Anterior cingulate cortex (tissue), 58 donors: ENCODE results near the gene TMCC1.
"Not testable (repeated sequence)": the region's sequence is repeated elsewhere in the genome, so short reads cannot be mapped to it uniquely, and the experiment has no call there.

Source experiments
- DNase-seq, 58 donors: peaks; one replicate each; lab custom pipeline; 2025; lab: John Stamatoyannopoulos, UW

TMCC1 gene

DNA sequence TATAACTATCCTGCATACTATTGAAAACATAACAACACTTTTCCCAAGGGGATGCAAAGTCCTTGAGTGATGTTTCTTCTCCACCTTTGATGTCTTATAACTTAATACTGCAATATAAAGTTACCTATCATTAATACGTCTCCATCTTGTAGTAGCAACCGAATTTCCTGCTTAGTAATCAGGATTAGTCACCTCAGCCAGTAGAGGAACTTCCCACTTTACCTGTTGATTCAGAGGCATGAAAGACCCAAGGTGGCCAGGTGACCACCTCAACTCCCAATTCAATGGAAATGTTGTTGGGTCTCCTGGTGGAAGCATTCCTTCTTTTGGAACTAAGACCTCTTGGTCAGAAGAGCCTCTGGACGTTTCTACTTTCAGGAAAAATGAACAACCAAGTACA is 3.5 kb upstream of the TMCC1 start:
- DNase-seq = no peak

DNA sequence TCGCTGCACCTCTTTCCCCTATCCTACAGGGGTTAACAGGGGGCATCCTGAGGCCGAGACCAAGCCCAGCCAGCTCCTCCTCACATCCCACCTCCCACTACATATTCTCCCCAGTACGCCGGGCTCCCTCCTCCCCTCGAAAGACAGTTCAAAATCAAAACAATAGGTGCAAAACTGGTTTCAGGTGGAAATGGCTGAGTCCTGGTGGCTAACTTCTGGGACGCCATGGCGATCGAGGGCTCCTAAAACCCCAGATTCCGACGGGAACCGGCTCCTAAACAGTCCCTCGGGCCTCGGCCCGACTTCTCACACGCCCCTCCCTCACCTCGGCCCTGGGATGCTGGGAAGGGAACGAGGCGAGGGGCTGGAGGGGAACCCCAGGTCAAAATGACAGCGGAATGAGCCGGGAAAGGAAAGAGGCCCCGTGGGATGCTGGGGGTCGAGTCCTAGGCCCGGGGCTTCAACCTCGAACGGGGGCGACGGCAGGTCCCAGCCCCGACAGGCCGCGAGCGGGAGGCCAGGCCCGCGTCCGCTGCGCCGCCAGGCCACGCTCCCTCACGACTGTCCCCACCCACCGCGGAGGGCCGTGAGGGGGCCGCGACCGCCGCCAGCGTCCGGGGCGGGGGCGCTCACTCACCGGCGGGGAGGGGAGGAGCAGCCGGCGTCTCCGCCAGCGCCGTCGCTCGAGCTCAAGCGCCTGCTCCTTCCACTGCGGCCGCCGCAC is 492 bp downstream of the TMCC1 start:
- DNase-seq = peak in 41 of 58 donors; percentile 23 to 87 (median 61)

DNA sequence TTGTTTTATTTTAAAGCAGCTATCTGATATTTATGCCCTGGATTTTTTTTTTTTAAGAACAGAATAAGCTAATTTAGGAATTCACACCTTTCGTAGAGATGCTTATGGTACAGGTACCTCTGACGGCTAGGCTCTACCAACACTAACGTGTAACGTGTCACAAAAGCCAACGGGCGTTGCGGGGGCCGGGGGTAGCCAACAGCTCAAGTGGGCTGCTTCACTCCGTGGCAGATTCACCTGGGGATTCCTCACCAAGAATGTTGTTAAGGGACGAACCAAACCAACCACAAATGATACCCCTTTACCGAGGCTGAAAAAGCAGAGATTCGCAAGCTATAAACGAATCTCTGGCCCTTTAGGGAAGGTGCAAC is 1.0 kb downstream of the TMCC1 start:
- DNase-seq = peak in 3 of 58 donors; percentile 7 to 37 (median 33)

DNA sequence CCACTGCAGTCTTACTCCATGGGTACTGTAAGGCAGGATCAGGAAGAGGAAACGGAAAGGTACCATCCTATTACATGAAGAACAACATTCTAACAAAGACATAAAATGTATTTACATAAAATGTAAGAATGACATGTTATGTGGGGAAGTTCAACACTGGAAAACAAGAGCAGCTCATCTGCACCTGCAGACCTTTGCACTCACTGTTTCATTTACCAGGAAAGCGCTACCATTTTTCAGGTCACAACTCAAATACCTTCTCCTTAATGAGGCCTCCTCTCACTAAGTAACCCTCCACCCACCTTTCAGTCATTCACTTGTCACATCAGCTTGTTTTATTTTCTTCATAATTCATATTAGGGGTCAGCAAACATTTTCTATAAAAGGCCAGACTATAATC is 2.6 kb downstream of the TMCC1 start:
- no peak for DNase-seq

DNA sequence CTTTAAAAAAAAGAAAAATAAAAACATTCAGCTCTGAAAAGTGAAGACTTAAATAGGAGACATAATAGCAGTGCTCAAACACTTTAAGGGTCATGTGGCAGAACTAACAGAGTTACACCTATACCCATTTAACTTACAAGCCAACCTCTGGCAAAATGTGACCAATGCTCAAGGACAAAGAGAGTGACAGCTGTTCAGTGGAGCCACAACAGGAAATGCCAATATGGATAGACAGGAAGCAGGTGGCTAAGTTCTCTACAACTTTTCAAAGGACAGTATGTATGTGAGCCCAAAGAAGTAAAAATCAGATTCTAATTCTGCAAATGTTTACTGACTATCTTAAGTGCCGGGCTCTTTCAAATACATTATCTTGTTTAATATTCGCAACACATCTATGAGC is 3.4 kb downstream of the TMCC1 start:
- DNase-seq = no peak

DNA sequence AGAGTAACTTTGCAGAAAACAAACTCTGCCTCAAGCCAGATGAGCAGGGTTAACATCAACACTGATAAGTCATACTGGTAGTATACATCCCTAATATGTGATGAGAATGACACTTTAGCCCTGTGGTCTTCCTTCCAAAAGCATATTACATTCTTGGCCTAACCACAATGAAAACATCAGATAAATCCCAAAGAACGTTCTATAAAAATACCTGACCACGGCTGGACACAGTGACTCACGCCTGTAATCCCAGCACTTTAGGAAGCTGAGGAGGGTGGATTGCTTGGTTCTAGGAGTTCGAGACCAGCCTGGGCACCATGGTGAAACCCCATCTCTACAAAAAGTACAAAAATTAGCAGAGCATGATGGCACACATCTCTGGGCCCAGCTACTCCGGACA is 4.7 kb downstream of the TMCC1 start:
- DNase-seq = no peak

DNA sequence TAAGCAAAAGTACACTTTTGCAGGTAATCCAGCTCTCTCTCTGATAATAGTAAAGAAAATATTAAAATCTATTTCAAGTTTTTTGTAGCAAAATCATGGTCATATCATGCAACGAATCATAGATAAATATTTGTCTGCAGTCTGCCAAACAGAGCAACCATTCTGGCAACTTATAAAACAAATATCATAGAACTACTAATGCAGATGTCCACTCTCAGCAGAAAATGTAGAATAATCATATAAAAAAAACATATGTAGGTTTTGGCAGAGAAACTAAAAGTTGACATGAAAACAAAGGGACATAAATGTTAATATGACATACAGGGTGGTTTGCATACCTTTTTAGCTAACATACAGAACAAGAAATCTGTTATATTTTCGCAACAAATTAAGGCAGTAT is 12.2 kb downstream of the TMCC1 start:
- DNase-seq = no peak

DNA sequence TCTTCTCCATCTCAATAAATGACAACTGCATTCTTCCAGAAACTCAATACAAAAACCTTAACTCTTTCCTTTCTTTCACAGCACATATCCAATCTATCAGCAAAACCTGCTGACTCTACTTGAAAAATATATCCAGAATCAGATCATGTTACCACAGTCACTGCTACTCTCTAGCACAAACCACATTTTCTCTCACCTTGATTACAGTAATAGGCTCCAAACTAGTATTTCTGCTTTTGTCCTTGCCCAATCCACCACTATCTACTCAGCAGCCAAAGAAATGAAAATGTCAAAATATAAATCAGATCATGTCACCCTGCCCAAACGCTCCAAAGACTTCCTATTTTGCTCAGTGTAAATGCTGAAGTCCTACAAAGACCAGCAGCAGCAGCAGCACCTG is 15.2 kb downstream of the TMCC1 start:
- DNase-seq = no peak

DNA sequence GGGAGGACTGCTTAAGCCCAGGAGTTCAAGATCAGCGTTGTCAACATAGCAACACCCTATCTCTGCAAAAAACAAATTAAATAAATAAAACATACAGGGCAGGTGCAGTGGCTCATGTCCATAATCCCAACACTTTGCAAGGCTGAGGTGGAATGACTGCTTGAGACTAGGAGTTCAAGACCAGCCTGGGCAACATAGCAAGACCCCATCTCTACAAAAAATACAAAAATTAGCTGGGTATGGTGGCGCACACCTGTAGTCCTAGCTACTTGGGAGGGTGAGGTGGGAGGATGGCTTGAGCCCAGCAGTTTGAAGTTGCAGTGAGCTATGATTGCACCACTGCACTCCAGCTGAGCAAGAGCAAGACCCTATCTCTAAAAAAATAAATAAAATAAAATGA is 19.0 kb downstream of the TMCC1 start:
- DNase-seq = not testable (repeated sequence)

DNA sequence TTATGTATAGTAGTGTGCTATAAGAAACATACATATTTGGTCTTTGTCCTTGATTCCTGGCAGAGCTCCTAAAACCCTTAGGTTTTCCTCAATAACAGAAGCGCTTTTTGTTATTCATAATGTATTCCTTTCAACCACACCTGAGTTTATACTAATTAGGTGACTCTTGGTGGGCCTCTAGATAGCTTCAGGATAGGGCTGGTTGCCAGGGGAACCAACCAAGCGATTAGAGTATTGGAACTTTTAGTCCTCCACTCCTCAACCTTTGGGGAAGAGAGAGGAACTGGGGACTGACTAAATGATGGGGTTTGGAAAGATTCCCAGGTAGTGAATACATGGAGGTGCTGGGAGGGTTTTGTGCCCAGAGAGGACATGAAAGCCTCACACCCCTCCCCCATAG is 24.6 kb downstream of the TMCC1 start:
- no peak for DNase-seq

DNA sequence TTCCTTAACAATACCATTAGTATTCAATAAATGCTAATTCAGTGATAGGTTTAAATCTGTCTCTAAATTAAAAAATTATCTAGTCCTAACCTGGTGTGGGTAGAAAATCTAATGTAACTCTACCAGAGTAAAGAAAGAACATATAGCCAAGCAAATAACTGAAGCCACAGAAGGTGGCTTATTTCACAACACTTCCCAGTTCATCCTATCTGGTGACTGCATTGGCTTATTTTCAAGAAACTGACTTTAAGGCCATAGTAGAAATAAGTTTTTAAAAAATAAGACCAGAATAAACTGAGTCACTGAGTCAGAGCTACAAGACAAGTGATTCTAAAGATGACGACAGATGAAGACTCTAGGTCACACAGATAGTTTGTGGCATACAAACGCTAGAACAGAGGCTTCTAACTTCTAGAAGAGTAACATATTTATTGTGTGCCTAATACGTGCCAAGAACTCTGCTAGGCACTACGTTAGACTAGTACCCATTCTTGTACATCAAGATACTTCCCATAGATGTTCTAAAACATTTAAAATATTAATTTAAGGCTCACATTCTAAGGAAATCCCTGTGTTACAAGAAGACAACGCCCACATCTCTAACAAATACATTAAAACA is 25.9 kb downstream of the TMCC1 start:
- no peak for DNase-seq

DNA sequence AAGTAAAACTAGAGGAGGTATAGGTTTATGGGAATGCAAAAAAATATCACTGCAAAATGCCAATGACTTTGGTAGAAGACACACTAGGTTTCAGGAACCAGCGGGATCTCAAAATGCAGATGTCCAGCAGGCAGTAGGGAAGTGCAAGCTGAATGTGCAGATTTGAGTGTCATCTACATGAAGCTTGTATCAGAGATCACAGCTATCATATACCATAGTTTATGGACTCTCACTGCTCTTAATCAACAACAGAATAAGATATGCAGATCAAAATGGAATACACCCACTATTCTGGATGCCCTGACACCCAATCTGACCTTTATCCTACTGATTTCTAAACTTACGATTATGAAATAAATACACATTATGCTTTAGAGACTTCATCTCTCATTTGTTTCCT is 27.7 kb downstream of the TMCC1 start:
- no peak for DNase-seq

DNA sequence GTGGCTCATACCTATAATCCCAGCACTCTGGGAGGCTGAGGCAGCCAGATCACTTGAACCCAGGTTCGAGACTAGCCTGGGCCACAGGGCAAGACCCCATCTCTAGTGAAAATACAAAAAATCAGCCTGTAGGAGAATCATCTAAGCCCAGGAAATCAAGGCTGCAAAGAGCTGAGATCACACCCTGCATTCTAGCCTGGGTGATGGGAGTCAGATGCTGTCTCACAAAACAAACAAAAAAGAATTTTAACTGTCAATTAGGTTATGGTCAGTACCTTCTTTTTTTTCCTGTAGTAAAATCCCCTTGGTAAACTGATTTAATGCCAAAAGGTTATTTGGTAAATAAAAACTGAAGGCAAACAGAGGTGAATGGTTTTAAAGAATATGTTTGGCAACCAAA is 29.0 kb downstream of the TMCC1 start:
- DNase-seq = no peak

DNA sequence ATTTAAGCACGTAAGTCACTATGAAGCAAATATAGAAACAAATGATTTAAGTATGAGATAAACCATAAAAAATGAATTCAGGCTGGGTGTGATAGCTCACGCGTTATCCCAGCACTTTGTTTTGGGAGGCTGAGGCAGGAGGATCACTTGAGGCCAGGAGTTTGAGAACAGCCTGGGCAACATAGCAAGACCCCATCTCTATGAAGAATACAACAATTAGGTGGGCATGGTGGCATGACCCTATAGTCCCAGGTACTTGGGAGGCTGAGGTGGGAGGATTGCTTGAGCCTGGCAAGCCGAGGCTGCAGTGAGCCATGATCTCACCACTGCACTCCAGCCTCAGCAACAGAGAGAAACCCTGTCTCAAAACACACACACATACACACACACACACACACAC is 34.2 kb downstream of the TMCC1 start:
- no peak for DNase-seq

DNA sequence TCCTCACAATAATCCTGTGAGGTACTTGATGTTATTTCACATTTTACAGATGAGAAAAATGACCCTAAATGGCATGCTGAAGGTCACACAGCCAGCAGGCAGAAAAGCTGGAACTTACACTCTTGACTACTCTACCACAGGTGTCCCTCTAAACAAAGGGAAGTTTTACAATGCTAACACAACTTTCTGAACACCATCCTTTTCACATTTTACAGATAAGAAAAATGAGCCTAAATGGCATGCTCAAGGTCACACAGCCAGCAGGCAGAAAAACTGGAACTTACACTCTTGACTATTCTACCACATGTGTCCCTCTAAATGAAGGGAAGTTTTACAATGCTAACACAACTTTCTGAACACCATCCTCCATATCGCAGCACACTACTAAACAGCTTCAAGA is 35.6 kb downstream of the TMCC1 start:
- no peak for DNase-seq

DNA sequence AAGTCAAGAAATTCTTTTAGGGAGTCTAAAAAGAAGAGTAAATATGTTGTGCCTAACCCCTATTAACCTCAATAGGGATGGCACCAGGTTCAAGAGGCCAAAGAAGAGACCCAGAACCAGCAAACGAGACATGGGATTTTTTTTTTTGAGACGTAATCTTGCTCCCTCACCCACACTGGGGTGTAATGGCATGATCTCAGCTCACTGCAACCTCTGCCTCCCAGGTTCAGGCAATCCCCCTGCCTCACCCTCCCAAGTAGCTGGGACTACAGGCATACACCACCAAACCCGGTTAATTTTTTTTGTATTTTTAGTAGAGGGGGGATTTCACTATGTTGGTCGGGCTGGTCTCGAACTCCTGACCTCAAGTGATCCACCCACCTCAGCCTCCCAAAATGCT is 36.7 kb downstream of the TMCC1 start:
- DNase-seq = not testable (repeated sequence)

DNA sequence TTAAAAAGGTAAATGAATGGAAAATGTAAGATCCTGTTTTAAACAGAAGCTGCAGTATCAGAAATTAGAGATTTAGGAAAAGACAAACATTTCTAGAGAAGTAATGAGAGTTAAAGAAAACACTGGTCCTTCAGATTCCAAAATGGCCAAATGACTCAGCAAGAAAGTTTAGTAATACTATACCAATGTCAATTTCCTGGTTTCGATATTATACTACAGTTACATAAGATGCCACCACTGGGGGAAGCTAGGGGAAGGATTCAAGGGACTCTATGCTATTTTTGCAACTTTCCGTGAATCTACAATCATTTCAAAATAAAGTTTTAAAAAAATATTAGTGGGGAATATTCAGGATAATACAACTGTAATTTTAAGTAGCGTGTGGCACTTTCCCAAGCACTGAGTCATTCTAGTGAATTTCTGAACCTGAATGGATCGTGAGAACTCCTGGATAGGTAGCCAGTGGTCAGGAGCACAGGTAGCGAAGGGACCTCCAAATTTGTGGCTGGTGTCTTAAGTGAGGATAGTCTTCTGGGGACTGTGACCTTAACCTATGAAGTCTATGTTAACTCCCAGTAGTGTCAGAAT is 37.6 kb downstream of the TMCC1 start:
- no peak for DNase-seq

DNA sequence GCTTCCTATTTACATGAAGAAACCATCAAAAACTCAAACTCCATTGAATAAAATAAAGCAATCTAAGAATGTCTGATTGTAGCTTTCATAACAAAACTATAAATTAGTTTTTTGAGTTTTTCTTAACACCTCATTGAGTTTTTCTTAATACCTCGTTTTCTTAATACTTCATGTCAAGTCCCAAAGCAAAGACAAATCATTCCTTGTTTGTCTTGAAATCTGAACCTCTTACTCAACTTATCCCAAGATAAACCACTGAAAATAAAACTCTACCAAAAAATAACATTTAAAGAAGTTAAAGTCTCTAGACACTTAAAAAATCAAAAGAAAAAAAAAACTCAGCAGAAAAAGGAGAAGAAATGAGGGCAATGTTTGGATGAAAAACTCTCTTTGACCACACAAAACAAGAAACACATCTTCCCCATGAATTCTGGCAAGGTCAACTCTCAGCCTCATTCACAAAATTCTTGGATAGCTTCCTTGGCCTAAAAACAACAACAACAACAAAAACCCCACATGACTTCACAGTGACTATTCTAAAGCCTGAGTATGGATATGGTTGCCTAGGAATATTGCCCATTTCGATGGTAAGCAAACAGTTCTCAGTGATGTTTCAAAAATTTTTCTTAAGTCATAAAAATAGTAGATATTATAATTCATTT is 38.2 kb downstream of the TMCC1 start:
- peak in 5 of 58 donors; percentile 2 to 29 (median 5) for DNase-seq

DNA sequence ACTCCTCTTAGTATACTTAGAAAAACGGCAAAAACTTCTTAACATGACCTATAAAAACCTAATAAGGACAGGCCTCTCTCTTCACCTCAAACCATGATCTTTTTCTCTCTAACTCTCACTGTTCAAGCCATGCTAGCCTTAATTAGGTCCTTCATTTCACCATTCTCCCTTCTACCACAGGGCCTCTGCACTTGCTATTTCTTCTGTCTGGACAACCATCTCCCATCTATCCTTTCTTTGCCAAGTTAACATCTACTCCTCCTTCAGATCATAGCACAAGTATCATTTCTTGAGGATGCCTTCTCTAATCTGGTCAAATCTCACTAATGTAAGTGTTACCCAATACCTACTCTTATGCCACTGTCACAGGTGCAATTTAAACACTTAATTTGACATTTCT is 39.1 kb downstream of the TMCC1 start:
- DNase-seq = no peak

DNA sequence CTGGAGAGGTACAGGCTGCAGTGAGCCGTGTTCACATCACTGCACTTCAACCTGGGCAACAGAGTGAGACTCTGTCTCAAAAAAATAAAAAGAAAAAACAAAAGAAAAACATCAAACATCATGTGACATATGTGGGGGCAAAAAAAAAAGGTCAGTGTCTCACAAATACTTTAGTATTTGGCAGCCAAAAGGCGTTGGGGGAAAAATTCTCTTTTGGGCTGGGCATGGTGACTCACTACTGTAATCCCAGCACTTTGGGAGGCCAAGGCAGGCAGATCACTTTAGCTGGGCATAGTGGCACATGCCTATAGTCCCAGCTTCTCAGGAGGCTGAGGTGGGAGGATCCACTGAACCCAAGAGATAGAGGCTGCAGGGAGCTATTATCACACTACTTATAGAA is 47.6 kb downstream of the TMCC1 start:
- no peak for DNase-seq

DNA sequence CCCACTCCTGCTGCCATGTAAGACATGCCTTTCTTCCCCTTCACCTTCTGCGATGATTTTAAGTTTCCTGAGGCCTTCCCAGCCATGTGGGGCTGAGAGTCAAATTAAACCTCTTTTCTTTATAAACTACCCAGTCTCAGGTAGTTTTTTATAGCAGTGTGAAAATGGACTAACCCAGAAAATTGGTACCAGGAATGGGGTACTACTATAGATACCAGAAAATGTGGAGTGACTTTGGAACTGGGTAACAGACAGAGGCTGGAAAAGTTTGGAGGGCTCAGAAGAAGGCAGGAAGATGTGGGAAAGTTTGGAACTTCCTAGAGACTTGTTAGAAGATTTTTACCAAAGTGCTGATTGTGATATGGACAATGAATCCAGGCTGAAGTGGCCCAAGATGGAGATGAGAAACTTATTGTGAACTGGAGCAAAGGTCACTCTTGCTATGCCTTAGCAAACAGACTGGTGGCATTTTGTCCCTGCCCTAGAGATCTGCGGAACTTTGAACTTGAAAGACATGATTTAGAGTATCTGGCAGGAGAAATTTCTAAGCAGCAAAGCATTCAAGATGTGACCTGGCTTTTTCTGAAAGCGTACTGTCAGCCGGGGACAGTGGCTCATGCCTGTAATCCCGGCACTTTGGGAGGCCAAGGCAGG is 52.7 kb downstream of the TMCC1 start:
- DNase-seq = no peak
